Measurements from ENCODE around the gene BRIX1. TPM values are rescaled to one million over a fixed set of nuclear protein-coding genes. Genes with fewer than 3 reads are reported as not detected.

The BRIX1 gene
- total RNA-seq (10 to 100 TPM; 23.2 to 25.0 TPM), polyA plus RNA-seq (ENCODE audit: insufficient read depth, low read depth, low replicate concordance) (18.4 TPM)
- long read RNA-seq, donor 1, transcript BRIX1-201 (10 exons, 1,926 nt) = major isoform, 23 of 23 reads
- long read RNA-seq, donor 1, partial matches to known transcripts = 0 of 23 reads
- long read RNA-seq, donor 1, other reads (novel, unspliced or antisense) = 0 of 23 reads
- long read RNA-seq, donor 2, transcript BRIX1-201 (10 exons, 1,926 nt) = major isoform, 13 of 14 reads
- long read RNA-seq, donor 2, partial matches to known transcripts = 0 of 14 reads
- long read RNA-seq, donor 2, other reads (novel, unspliced or antisense) = 0 of 14 reads

GRCh38 chr5:34915139-34915855, at the start of gene BRIX1, which contains the start of gene RAD1:
Gene BRIX1 (plus strand): TSS chr5:34915711. CDS start chr5:34915739, 28 bp downstream.
Gene RAD1 (minus strand): TSS chr5:34915504. CDS start chr5:34914892, 612 bp downstream.
- Histone ChIP-seq H3K27ac (peak within 1 kb of the TSS; percentile 60 to 90), H3K36me3 (ENCODE audit: low read depth, missing control alignments) (no peaks in the 10 kb centered on the region), H3K27me3 (no peaks in the 10 kb centered on the region), H3K9me3 (no peaks in the 10 kb centered on the region), H3K4me3 (peak within 1 kb of the TSS; percentile 93 to 98), H3K4me1 (peaks cover 16% of the 10 kb centered on the region)
- intact Hi-C loops (cut with DNase I; ENCODE audit: low total_unique reads) = no loop called here
- TF ChIP-seq POLR2A (IDR thresholded peaks at IDR 0.05) (no peak), CTCF (IDR thresholded peaks at IDR 0.05) (peak in 1 of 3 experiments; percentile 23)
- peak; percentile 98 for DNase-seq
- WGBS, 2 donors = 0 to 1% methylated on average over 47 to 67 of the region's 67 CpGs

GRCh38 chr5:34866989-34867471, 48.5 kb upstream of the BRIX1 start:
- H3K27me3 ChIP-seq = no peaks in the 10 kb centered on the region
- TF ChIP-seq CTCF (IDR thresholded peaks at IDR 0.05) (no peak), POLR2A (IDR thresholded peaks at IDR 0.05) (no peak)
- H3K36me3 ChIP-seq (ENCODE audit: low read depth, missing control alignments) = no peaks in the 10 kb centered on the region
- peak; percentile 73 for DNase-seq
- intact Hi-C loops (cut with DNase I; ENCODE audit: low total_unique reads) = no loop called here
- H3K9me3 ChIP-seq = no peaks in the 10 kb centered on the region
- H3K4me1 ChIP-seq = peaks cover 16% of the 10 kb centered on the region
- H3K4me3 ChIP-seq = peak overlapping the region in 1 of 2 donors; percentile 45
- WGBS, 2 donors = 36 to 52% methylated on average over 3 of the region's 3 CpGs
- H3K27ac ChIP-seq = peak overlapping the region; percentile 13 to 74

- intact Hi-C loops (cut with DNase I; ENCODE audit: low total_unique reads) = no loop called here
- Histone ChIP-seq H3K27ac (peak overlapping the region; percentile 13 to 74), H3K4me1 (peaks cover 16% of the 10 kb centered on the region), H3K27me3 (no peaks in the 10 kb centered on the region), H3K9me3 (no peaks in the 10 kb centered on the region), H3K36me3 (ENCODE audit: low read depth, missing control alignments) (no peaks in the 10 kb centered on the region), H3K4me3 (peak overlapping the region in 1 of 2 donors; percentile 45)
- TF ChIP-seq CTCF (IDR thresholded peaks at IDR 0.05) (no peak), POLR2A (IDR thresholded peaks at IDR 0.05) (no peak)
- no peak for DNase-seq
- WGBS, 2 donors = 54 to 74% methylated on average over 3 of the region's 3 CpGs
These were observed 47.9 kb upstream of the BRIX1 start for GRCh38 chr5:34867660-34868059.

- 61 to 94% methylated on average over 1 of the region's 1 CpG for WGBS, 2 donors
- intact Hi-C loops (cut with DNase I; ENCODE audit: low total_unique reads) = no loop called here
- Histone ChIP-seq H3K36me3 (ENCODE audit: low read depth, missing control alignments) (no peaks in the 10 kb centered on the region), H3K4me1 (peaks cover 16% of the 10 kb centered on the region), H3K4me3 (peak overlapping the region in 1 of 2 donors; percentile 45), H3K27ac (peak overlapping the region; percentile 13 to 74), H3K27me3 (no peaks in the 10 kb centered on the region), H3K9me3 (no peaks in the 10 kb centered on the region)
- no peak for DNase-seq
- TF ChIP-seq POLR2A (IDR thresholded peaks at IDR 0.05) = no peak
- no peak for TF ChIP-seq CTCF (IDR thresholded peaks at IDR 0.05)
These were observed 46.7 kb upstream of the BRIX1 start for GRCh38 chr5:34868791-34869190.

All from testis (tissue), 5 donors.